ENCODE data around the gene ECPAS. TPM values are rescaled to one million over a fixed set of nuclear protein-coding genes. Genes with fewer than 3 reads are reported as not detected.

ECPAS gene
- total and polyA plus RNA-seq, 9 donors, result 23.5 to 97.6 (median 69.7) TPM

- no peak for DNase-seq
- Histone ChIP-seq H3K9me3 (no peaks in the 10 kb centered on the region), H3K4me3 (no peak overlapping the region), H3K36me3 (no peaks in the 10 kb centered on the region), H3K4me1 (ENCODE audit: insufficient read depth) (peaks cover 5% of the 10 kb centered on the region), H3K27me3 (no peaks in the 10 kb centered on the region), H3K27ac (no peak overlapping the region)
- WGBS, 3 donors, result 96 to 98% (median 97%) methylated on average over 3 of the region's 3 CpGs
- TF ChIP-seq POLR2A (IDR thresholded peaks at IDR 0.05), result no peak
- TF ChIP-seq, protein P1, sequence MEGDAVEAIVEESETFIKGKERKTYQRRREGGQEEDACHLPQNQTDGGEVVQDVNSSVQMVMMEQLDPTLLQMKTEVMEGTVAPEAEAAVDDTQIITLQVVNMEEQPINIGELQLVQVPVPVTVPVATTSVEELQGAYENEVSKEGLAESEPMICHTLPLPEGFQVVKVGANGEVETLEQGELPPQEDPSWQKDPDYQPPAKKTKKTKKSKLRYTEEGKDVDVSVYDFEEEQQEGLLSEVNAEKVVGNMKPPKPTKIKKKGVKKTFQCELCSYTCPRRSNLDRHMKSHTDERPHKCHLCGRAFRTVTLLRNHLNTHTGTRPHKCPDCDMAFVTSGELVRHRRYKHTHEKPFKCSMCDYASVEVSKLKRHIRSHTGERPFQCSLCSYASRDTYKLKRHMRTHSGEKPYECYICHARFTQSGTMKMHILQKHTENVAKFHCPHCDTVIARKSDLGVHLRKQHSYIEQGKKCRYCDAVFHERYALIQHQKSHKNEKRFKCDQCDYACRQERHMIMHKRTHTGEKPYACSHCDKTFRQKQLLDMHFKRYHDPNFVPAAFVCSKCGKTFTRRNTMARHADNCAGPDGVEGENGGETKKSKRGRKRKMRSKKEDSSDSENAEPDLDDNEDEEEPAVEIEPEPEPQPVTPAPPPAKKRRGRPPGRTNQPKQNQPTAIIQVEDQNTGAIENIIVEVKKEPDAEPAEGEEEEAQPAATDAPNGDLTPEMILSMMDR (IDR thresholded peaks at IDR 0.05), result no peak
- TF ChIP-seq EP300 (IDR thresholded peaks at IDR 0.05), result no peak
- intact Hi-C loops (cut with DNase I), result no loop called here
Measured at GRCh38 chr9:111423389-111423788, 60.8 kb downstream of the ECPAS start.

GRCh38 chr9:111414406-111414805 lies 69.8 kb downstream of the ECPAS start:
- WGBS, 3 donors, result 20 to 57% (median 30%) methylated on average over 11 of the region's 11 CpGs
- Histone ChIP-seq H3K4me3 (no peak overlapping the region), H3K4me1 (ENCODE audit: insufficient read depth) (peaks cover 3% of the 10 kb centered on the region), H3K9me3 (no peaks in the 10 kb centered on the region), H3K36me3 (no peaks in the 10 kb centered on the region), H3K27ac (no peak overlapping the region), H3K27me3 (no peaks in the 10 kb centered on the region)
- intact Hi-C loops (cut with DNase I), result no loop called here
- no peak for TF ChIP-seq EP300 (IDR thresholded peaks at IDR 0.05)
- TF ChIP-seq, protein P1 (IDR thresholded peaks at IDR 0.05), result no peak
- no peak for TF ChIP-seq POLR2A (IDR thresholded peaks at IDR 0.05)
- peak in 2 of 5 donors; percentile 34 to 64 for DNase-seq

DNA sequence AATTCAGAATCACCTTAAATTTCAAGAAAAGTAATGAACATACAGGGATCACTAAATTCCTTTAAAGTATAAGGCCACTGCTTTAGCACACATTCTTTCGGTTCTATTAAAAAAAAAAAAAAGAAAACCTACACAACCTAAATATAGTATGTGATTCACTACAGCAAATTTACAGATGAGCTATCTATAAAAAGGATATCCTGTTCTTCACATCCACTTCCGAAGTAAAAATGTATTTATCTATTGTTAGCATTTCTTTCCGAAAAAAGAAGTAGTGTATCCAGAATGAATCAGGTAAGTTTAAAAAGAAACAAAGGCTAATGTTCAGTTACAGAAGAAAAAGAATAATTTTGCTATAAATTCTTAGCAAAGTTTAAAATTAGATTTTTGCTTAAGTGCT lies 70.2 kb downstream of the ECPAS start:
- no peak overlapping the region for H3K27ac ChIP-seq
- TF ChIP-seq, protein P1 (IDR thresholded peaks at IDR 0.05), result no peak
- intact Hi-C loops (cut with DNase I), result no loop called here
- no peak overlapping the region for H3K4me3 ChIP-seq
- no peaks in the 10 kb centered on the region for H3K9me3 ChIP-seq
- no peaks in the 10 kb centered on the region for H3K36me3 ChIP-seq
- peaks cover 3% of the 10 kb centered on the region for H3K4me1 ChIP-seq (ENCODE audit: insufficient read depth)
- no peaks in the 10 kb centered on the region for H3K27me3 ChIP-seq
- no peak for DNase-seq
- WGBS, 3 donors, result 51 to 61% (median 52%) methylated on average over 3 of the region's 3 CpGs

DNA sequence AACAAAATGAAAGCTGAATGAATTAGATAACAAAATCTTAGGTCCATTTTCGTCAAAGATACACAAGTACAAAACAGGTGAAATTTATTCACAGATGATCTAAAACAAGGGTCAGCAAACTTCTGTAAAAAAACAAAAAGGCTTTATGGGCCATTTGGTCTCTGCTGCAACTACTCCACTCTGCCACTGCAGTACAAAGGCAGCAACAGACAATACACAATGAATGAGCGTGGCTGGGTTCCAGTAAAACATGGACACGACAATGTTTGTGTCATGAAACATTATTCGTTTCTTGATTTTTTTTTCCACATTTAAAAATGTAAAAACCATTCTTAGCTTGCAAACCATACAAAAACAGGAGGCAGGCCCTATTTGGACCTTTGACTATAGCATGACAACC lies 71.9 kb downstream of the ECPAS start:
- Histone ChIP-seq H3K36me3 (no peaks in the 10 kb centered on the region), H3K27me3 (no peaks in the 10 kb centered on the region), H3K9me3 (no peaks in the 10 kb centered on the region), H3K4me1 (ENCODE audit: insufficient read depth) (peaks cover 3% of the 10 kb centered on the region), H3K27ac (no peak overlapping the region), H3K4me3 (no peak overlapping the region)
- TF ChIP-seq, protein P1 (IDR thresholded peaks at IDR 0.05), result no peak
- TF ChIP-seq POLR2A (IDR thresholded peaks at IDR 0.05), result no peak
- intact Hi-C loops (cut with DNase I), result no loop called here
- DNase-seq, result no peak
- 81 to 88% (median 85%) methylated on average over 4 of the region's 4 CpGs for WGBS, 3 donors

GRCh38 chr9:111411266-111411665 lies 72.9 kb downstream of the ECPAS start:
- Histone ChIP-seq H3K4me1 (ENCODE audit: insufficient read depth) (peaks cover 3% of the 10 kb centered on the region), H3K27ac (no peak overlapping the region), H3K9me3 (no peaks in the 10 kb centered on the region), H3K27me3 (no peaks in the 10 kb centered on the region), H3K4me3 (no peak overlapping the region), H3K36me3 (no peaks in the 10 kb centered on the region)
- 94 to 97% (median 95%) methylated on average over 6 of the region's 6 CpGs for WGBS, 3 donors
- intact Hi-C loops (cut with DNase I), result no loop called here
- no peak for DNase-seq
- TF ChIP-seq, protein P1 (IDR thresholded peaks at IDR 0.05), result no peak
- no peak for TF ChIP-seq POLR2A (IDR thresholded peaks at IDR 0.05)
- no peak for TF ChIP-seq EP300 (IDR thresholded peaks at IDR 0.05)

All from ovary (tissue), 9 donors.